HK-2 (cell line): Measurements from ENCODE around the gene NCKAP5.

Experiments used
- DNase-seq: peaks from one replicate; pipeline ENCODE4 v3.0.0-alpha.2; 2018; ENCODE audit not compliant: unreplicated experiment

Gene NCKAP5

DNA sequence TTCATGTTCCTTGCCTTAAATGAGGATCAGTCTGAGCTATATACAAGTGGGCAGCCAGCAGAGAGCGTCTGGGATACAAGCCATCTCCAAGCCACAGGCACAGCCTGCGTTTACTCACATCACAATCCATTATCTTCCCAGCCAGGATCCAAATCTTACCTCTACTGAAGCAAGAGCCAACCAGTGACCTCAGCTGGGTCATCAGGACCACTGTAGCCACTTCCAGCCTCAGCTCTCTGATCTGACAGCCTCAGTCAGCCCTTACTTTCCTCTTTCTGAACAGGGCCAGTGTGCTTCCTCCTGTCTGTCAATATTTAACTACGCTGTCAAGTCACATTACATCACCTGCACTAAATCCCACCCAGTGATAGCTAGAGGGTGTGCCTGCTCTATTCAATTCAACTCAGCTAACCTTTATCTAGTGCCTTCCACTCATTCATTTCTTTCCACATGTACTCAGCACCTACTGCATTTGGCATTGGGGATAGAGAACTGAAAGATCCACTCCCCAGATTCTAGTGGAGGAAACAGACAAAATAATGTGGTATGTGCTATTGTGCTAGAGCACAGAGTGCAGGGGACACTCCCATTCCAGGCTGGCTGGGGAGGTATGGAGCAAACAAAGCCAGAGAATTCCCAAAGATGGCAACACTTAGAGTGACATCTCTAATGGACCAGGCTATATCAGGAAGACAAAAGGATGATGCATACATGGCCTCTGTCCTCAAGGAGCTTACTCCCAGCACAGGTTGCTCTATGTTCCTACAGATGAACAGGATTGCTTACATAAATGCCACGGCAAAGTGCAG lies 146.5 kb downstream of the NCKAP5 start:
- DNase-seq = peak; percentile 62

DNA sequence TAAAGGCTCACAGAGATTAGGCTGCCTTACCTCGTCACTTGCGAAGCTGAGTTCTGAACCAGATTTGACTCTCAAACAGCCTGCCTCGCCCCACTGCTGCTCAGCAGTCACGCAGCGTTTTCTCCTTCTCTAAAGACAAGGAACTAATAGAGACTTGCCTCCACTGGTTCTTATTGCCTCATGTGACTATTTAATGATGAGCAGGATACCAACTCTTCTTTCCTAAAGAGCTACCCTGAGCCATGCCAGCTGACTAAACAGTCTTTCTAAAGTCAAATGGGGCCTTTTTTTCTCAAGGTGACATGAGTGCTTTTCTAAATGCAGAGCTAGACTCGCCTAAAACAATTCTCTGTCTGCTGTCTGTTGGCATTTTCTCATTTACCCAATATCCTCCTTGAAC lies 147.5 kb downstream of the NCKAP5 start:
- no peak for DNase-seq

DNA sequence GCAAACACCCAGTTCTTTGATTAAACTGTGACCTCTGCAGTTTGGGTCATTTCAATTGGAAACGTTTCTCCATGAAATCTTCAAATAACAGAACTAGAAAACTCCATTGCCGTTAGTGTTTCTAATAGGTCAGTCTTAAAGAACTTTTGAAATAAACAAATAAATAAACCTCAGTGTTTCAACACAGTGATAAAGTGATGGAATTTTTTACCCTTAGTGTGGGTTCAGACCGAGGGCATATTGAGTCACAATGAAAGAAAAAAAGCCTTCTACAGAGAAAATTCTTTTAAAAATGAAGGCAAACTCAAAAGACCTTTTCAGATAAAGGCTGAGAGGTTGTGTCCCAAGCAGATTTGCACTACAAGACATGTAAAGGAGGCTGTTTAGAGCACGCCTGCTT lies 149.6 kb downstream of the NCKAP5 start:
- no peak for DNase-seq

DNA sequence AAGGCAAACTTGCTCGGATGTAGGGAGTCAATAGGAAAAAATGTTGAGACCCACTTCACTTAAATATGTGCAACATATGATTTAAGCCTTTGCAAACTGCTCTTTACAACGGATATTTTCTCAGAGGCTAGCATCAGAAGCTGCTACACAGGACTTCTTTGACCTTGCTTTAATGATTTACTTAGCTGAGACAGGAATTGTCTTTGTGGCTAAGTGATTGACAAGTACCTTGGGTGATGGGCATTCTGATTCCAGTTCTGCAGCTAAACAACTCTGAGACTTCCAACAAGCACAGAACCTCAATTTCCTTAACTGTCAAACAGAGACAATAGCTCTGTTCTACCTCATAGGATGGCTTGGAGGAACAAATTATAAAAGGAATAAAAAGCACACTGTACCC lies 150.2 kb downstream of the NCKAP5 start:
- no peak for DNase-seq

DNA sequence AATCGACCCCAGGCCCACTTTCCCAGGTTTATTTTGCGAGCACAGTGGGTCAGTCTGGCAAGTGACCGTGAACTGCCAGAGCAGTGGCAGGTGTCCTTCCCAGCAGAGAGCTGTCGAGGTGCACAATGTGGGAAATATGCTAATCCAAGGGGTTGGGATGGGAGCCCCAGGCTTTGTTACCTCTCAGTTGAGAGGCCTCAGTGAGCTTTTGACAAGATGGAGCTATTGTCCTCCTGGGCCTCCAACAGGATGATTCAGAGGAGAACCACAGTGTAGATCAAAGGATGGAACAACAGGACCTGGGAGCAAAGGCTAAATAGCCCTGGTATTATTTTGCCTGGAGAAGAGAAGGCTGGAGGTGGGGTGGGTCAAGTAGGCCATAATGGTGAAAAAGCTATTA lies 150.8 kb downstream of the NCKAP5 start:
- no peak for DNase-seq

DNA sequence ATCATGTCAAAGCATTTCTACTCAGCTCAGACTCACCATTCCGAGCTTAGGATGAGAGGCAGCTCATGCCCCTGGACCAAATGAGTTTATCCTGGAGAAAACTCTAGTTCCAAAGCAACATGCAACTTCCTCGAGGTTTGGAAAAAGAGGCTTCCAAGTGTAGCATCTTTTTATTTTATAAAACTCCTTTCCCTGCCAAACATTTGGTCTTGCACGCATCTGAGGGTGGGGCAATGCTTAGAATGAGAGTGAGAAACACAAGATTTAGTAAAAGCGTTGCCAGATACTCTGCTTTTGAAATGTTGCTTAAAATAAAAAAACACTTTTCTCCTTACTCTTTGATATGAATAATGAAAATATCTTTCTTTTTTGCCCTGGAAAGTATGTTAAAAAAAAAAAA lies 151.5 kb downstream of the NCKAP5 start:
- DNase-seq = no peak

DNA sequence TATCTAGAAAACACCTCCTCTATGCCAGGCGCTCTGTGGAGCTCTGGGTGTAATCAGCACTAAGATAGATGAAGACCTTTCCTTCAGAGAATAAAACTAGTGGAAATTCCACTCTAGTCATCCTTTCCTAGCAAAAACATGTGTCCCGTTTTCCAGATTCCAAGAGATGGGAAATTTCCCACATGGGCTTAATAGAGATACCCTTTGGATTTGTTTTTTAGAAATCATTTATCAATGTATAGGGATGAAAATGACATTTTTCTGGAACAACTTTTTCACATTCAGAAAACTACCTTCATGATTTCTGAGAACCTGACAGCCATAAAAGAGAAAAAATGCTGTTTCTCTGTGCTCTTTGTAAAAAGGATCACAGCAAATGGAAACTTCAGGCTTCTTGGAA lies 152.1 kb downstream of the NCKAP5 start:
- DNase-seq = no peak

DNA sequence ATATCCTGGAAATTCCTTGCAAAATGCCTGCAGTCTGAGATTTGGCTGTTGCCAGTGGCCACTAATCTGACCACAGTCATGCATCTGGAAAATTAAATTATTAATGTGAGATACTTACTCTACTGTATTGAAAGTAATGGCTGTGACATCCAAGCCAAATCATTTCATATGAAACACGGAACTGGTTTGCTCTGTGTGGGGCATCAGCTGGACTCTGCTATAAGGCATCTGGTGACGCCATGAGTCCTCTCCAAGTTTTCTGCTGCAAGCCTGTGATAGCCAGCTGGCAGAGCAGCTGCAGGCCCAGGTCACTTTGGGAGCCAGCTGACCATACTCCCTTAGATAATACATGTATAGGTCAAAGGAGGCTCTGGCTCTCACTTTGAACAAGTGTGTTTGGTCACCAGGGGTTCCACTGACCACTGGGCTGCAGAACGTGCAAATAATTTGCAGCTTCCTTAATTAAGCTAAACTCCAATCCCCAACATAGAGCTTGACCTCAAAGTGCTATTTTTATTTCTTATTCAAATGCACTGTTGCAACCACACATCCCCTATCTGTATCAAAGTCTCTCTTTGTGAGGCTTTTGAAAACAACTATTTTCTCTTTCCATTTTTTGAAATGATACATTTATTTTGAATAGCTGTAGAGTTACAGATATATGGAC lies 152.9 kb downstream of the NCKAP5 start:
- no peak for DNase-seq

DNA sequence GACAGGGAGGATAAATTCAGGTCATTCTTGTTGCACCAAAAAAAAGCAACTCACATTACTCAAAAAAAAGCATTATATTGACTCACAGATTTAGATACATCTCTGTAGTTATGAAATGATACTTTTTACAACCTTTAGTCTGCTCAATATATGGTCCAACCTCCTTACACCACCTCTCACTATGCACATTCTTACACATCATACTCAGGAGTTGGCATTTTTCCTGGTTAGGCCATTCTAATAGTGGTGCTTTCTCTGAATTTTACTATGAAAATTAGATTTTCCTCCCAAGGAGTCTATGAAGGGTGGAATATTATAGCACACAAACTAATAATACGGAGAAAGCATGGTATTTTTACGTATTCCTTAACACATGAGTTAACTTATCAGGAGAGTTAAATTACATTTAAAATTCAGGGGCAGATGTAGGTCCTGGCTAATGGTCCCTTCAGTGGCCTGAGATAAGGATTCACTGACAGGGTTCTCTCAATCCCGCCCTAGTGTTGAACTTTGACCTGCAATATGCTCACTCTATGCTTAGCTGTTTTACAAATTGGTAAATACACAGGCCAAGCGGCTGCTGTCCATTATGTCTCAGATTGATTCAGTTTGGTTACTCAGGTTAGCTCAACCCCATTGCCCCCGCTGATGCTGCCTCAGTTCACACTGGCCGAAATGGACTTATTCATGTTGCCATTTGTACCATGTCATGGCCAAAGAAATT lies 153.6 kb downstream of the NCKAP5 start:
- DNase-seq = no peak

DNA sequence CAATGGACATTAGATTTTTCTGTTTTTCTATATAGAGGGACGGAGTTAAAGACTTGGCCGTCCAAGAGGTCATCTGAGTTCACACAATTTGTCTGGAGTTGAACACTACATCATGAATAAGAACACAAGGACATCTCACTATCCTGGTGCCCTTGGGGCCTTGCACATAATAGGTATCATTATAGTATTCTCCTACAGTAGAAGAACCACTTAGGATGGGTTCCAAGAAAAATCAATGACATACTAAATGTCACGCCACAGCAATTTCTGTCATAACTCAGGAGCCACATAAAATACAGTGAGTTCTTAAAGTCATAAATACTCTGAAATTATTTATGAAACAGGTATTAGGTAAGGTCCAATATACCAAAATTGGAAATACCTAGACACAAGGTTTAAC lies 154.4 kb downstream of the NCKAP5 start:
- no peak for DNase-seq

DNA sequence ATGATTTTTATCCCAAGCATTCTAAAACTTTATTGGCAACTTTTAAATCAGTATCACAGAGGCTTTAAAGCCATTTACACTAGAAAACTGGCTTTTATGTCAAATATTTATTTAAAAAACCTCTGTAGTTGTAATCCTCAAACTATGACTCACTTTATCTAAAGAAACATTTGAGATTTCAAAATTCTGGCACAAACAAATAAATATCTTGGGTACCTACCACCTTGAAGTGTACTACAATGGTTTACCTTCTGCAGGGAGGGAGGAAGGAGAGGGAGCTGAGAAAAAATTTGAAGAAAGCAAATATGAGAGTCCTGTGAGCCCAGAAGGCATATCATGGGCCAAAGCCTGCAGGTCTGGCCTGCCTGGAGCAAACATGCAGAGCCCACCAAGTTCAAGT lies 155.6 kb downstream of the NCKAP5 start:
- DNase-seq = no peak

DNA sequence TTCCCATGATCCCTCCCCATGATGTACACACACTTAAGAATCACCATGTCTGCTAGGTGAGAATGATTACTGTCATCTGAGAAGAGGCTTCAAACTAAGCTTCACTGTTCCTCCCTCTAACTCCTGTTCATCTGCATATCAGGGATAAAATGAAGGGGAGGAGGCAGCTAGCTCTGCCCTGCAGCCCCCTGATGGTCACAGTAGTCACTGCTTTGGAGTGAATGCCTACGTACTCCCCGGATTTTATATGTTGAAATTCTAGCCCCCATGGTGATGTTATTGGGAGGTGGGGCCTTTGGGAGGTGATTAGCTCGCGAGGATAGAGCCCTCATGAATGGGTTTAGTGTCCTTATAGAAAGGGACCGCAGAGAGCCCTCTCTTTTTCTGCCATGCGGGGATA lies 156.4 kb downstream of the NCKAP5 start:
- DNase-seq = no peak

DNA sequence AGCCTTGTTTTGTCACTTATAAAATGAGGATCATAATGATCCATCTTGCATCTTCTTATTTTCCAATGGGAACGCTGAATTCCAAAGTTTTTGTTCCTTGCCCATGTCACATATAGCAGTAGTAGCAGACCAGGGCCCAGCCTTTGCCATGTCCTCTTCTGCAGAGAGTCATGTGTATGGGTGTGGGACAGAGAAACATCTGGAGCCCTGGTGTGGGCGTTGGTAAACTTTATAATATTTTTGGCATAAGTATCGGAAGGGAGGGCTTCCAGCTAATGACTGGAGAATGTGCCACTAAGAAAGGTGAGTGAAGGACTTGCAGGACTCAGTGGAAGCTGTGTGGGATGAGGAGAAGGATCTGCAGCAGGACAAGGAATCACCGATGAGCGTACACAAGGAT lies 157.2 kb downstream of the NCKAP5 start:
- no peak for DNase-seq

DNA sequence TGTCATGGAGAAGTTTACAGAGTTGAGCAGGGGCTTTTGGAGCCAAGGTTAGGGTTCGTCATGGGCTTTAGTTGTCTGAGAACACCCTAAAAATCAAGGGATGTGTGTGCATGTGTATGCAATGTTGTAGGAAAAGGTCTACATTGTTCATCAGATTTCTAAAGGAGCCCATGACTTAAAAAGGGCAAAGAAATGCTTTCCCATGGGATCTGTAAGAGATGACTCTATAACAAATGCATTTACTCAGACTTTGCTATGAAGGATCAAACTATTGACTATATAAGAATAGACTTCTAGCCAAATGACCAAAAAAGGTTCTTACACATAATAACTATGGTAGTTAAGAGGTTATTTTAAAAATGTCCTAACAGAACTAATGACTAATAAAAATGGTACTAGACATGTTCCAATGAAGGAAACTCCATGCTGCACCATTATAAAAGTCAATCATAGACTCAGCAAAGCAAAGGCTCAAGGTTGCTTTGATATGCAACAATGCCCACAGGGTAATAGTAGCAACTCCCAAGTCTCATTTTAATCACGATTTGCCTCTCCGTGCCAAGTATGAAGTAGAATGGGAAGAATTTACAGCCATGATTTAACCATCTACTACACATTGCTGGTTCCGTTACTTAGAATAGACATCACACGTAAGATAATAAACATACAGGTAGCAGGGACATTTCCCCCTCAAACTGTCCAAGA lies 158.5 kb downstream of the NCKAP5 start:
- no peak for DNase-seq

DNA sequence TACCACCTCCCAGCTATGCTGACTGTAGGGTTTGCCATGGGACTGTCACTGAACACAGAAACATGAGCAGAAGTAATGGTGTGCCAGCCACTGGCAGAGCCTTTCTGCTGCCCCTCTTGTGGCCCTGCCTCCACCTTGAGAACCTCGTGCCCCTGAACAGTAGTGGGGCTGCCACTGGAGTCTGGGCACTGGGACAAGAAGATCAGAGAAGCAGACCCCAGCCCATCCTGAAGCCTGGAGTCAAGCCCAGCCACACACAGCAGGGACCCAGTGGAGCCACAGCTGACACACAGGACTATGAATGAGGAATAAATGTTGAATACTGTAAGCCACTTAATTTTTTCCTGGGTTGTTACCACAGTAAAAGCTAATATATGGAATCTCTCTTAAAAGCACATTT lies 159.6 kb downstream of the NCKAP5 start:
- no peak for DNase-seq

DNA sequence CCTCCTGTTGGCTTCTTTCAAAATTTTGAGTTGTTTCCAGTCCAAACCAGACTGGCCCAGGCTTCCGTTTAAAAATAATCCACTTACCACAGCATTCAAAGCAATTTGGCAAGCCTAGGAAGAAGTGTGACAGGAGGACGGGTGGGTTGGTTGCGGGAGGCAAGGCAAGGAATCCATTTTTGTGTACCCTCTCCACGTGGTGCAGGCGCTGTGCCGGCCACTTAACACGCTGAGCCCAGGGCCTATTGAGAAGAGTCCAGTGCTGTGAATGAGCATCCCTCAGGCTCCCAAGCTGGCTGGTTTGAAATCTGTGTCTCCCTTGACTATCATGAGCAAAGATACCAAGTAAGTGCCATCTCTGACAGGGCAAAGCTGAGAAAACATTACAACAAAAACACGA lies 160.9 kb downstream of the NCKAP5 start:
- DNase-seq = no peak

DNA sequence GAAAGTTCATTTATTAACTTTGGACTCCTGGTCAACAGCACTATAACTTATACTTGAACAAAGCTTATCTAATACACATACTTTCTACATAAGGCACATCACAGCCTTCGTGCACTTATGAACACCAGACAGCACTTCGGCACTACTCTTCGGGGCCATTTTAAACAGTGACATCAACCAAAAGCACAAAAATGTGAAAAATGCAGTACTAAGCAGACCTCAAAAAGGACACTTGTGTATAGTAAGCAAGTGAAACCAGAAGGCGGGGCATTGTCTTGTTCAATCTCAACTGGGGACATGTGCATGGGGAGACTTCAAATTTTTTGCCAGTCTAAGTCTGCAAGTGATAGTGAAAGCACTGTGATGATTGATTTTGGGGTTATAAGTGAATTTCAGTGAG lies 163.0 kb downstream of the NCKAP5 start:
- no peak for DNase-seq

DNA sequence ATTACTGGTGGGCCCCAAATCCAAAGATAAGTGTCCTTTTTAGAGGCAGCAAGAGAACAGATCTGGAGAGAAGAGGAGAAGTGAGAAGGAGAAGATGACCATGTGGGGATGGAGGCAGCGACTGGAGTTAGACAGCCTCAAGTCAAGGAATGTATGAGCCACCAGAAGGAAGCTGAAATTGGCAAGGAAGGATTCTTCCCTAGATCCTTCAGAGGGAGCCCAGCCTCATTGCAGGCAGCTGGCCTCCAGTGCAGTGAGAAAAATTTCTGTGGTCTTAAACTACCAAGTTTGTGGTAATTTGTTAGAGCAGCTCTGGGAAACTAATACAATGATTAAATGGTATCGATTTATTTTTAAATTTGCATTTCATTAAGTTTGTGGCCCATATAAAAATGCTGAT lies 167.9 kb downstream of the NCKAP5 start:
- DNase-seq = no peak

DNA sequence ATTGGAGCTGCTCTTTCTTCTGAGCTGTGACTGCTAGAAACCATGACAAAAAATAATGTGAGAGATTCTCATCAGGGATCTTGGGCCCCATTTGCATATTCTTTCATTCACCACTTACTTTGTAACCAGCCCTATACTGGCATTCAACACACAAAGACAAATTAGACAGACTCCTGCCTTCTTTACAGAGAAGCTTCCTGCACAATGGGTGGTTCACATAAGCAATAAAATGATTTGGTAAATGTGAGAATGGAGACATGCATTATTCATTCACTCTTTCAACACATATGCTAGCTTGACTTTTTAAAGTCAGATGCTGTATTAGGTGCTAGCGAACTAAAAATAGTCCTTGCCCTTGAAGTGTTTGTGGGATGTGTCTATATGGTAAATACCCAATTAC lies 174.4 kb downstream of the NCKAP5 start:
- DNase-seq = no peak

DNA sequence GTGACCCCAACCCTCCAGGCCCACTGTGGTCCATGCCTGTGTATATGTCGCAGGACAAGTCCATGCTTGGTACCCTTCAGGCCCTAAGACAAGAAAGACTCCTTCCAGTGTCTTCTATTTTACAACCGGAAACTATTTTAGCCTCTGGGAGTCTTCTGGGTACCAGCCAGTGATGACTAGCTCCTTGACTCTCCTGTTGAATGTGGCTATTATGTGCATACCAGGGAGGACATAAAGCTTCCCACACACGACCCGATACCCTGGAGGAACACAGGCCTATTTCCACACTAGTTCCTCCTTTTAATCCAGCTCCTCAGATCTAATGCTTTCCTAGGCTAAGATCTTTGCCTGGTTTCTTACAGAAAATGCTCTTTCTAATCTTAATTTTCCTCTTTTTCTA lies 178.1 kb downstream of the NCKAP5 start:
- DNase-seq = no peak

DNA sequence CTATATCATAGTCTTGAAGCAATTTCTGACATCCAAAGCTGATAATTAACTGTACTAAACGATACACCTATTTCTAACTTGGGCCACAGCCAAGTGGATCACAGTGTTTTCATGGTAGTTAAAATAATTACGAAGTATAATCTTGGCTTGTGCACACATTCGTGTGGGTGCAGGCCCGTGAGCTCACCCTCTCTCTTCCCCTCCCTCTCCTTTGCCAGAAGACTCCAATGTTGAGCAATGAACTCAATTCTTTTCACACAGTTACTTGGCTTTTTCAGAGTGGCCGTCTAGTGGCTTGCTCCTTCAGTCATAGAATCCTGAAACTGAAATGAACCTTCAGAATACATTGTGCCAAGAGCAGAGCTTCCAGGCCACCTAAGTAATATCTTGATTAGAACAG lies 178.7 kb downstream of the NCKAP5 start:
- DNase-seq = no peak

DNA sequence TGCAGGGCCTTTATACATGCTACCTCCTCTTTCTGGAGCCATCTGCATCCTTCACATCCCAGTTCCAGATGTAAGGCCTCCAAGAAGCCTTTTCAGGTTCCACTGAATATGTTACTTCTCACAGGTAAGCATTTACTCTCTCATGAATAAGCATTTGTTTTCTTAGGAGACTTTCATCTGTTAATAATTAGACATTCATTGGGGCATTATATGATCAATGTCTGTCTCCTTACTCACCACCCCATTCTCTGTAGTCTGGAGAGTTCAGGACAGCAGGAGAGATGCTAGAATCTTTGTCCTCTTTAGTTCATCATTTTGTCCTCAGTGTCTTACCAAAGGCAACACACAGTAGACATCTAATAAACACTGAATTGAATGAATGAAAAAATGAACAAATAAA lies 185.7 kb downstream of the NCKAP5 start:
- DNase-seq = no peak
